GM23248 (cell line): Measurements from ENCODE around the gene FSCN2. TPM values are rescaled to one million over a fixed set of nuclear protein-coding genes. Genes with fewer than 3 reads are reported as not detected.

Experiments used
- DNase-seq: peaks from one replicate; pipeline ENCODE4 v3.0.0-alpha.2; 2015
- H2AFZ ChIP-seq: fragments of 200-600 bp; sonication (generic); 2 replicates; pipeline ENCODE4 v1.6.1; 2016; ENCODE audit warnings: antibody characterized with exemption
- H3F3A ChIP-seq: fragments of 200-600 bp; sonication (generic); 2 replicates; pipeline ENCODE4 v1.6.1; 2016; ENCODE audit warnings: mild to moderate bottlenecking, antibody characterized with exemption, mixed run types; ENCODE audit not compliant: insufficient read depth
- H3K27ac ChIP-seq: fragments of 200-600 bp; sonication (generic); 2 replicates; pipeline ENCODE4 v1.5.1; 2016; ENCODE audit warnings: mild to moderate bottlenecking
- H3K27me3 ChIP-seq: fragments of 200-600 bp; sonication (generic); replicated peaks from 2 replicates; pipeline ENCODE4 v1.6.1; 2016; ENCODE audit warnings: mild to moderate bottlenecking; ENCODE audit not compliant: insufficient read depth
- H3K36me3 ChIP-seq: fragments of 200-600 bp; sonication (generic); 2 replicates; pipeline ENCODE4 v1.6.1; 2016; ENCODE audit warnings: low read depth, mild to moderate bottlenecking
- H3K4me1 ChIP-seq: fragments of 200-600 bp; sonication (generic); 2 replicates; pipeline ENCODE4 v1.6.1; 2016; ENCODE audit warnings: mild to moderate bottlenecking; ENCODE audit not compliant: insufficient read depth
- H3K4me2 ChIP-seq: fragments of 200-600 bp; sonication (generic); one replicate; pipeline ENCODE4 v1.6.1; 2016; ENCODE audit warnings: mild to moderate bottlenecking; ENCODE audit not compliant: unreplicated experiment
- H3K4me3 ChIP-seq: fragments of 200-600 bp; sonication (generic); 2 replicates; pipeline ENCODE4 v1.5.1; 2016; ENCODE audit warnings: mild to moderate bottlenecking
- H3K79me2 ChIP-seq: fragments of 200-600 bp; sonication (generic); 2 replicates; pipeline ENCODE4 v1.6.1; 2016; ENCODE audit warnings: mild to moderate bottlenecking; ENCODE audit not compliant: insufficient read depth
- H3K9ac ChIP-seq: fragments of 200-600 bp; sonication (generic); 2 replicates; pipeline ENCODE4 v1.6.1; 2016; ENCODE audit warnings: mild to moderate bottlenecking
- H3K9me2 ChIP-seq: fragments of 200-600 bp; sonication (generic); 2 replicates; pipeline ENCODE4 v1.6.1; 2016; ENCODE audit warnings: mixed run types, mild to moderate bottlenecking, moderate library complexity; ENCODE audit not compliant: insufficient read depth
- H3K9me3 ChIP-seq: fragments of 200-600 bp; sonication (generic); one replicate; pipeline ENCODE4 v1.6.1; 2017; ENCODE audit warnings: low read depth
- H4K20me1 ChIP-seq: fragments of 200-600 bp; sonication (generic); 2 replicates; pipeline ENCODE4 v1.6.0; 2016; ENCODE audit not compliant: insufficient read depth
- EZH2 ChIP-seq: fragments of 200-600 bp; sonication (generic); IDR thresholded peaks from 2 replicates; pipeline ENCODE4 v1.6.1; 2018; ENCODE audit warnings: antibody characterized with exemption, mild to moderate bottlenecking; ENCODE audit not compliant: insufficient read depth, poor library complexity, severe bottlenecking
- EZH2phosphoT487 ChIP-seq: fragments of 200-600 bp; sonication (generic); IDR thresholded peaks from 2 replicates; pipeline ENCODE4 v1.6.1; 2018; ENCODE audit warnings: antibody characterized with exemption, moderate library complexity, mild to moderate bottlenecking, low read depth; ENCODE audit not compliant: insufficient read depth
- WGBS, 2 experiments: methylation state at CpG; one replicate each; pipeline ENCODE4 v1.1.6; 2015 to 2017; ENCODE audit warnings: low lambda C conversion rate in 2 of 2, low coverage in 1 of 2; ENCODE audit errors: missing lambda C conversion rate in 2 of 2; 5-methylcytosine and 5-hydroxymethylcytosine counted together
- in situ Hi-C: fragments of 300-500 bp; cut with MboI; formaldehyde crosslinking; loops from 2 replicates; pipeline ENCODE4 v1.15.0; 2020
- polyA plus RNA-seq: library from polyadenylated mRNA; unstranded; fragments of >200 nt; fragmentation: Nextera tagmentation; extraction: Ambion mirVana; gene quantifications from 2 replicates; pipeline ENCODE4 v1.2.1, GENCODE V29; 2016
- total RNA-seq: library from RNA; depleted of rRNA; stranded (reverse); fragments of >200 nt; shearing (Covaris generic); gene quantifications from 2 replicates; pipeline ENCODE4 v1.2.3, GENCODE V29; 2014

Gene FSCN2
- total and polyA plus RNA-seq, 2 experiments from 2014 or later = 0.48 to 3.2 TPM

- H3K9me2 ChIP-seq = no peaks in the 10 kb centered on the region
- no peak for DNase-seq
- H3K27ac ChIP-seq = no peak overlapping the region
- peak overlapping the region; percentile 69 for H3K4me2 ChIP-seq
- no peak overlapping the region for H3K9ac ChIP-seq
- peak overlapping the region; percentile 64 for H3K4me3 ChIP-seq
- H3K79me2 ChIP-seq = no peaks in the 10 kb centered on the region
- TF ChIP-seq EZH2 (no peak), EZH2phosphoT487 (no peak)
- no peaks in the 10 kb centered on the region for H3K36me3 ChIP-seq
- in situ Hi-C loops = no loop called here
- H3F3A ChIP-seq = no peaks in the 10 kb centered on the region; the same call in 1 of the 2 replicates
- peak overlapping the region; percentile 83 for H2AFZ ChIP-seq
- no peaks in the 10 kb centered on the region for H4K20me1 ChIP-seq
- H3K4me1 ChIP-seq = no peaks in the 10 kb centered on the region
- H3K27me3 ChIP-seq = no peaks in the 10 kb centered on the region
- 22% methylated on average over 28 to 29 of the region's 32 CpGs for WGBS, 2 experiments
- no peaks in the 10 kb centered on the region for H3K9me3 ChIP-seq
Measured at GRCh38 chr17:81483862-81484194, 44.3 kb upstream of the FSCN2 start.

- Histone ChIP-seq H3K9me3 (no peaks in the 10 kb centered on the region), H4K20me1 (no peaks in the 10 kb centered on the region), H3K9me2 (no peaks in the 10 kb centered on the region), H3K4me2 (peak overlapping the region; percentile 85), H3K4me1 (no peaks in the 10 kb centered on the region), H3K9ac (peak overlapping the region; percentile 35), H3K4me3 (peak overlapping the region; percentile 64), H3K27ac (no peak overlapping the region), H3K79me2 (no peaks in the 10 kb centered on the region), H2AFZ (peak overlapping the region; percentile 83), H3F3A (no peaks in the 10 kb centered on the region; the same call in 1 of the 2 replicates), H3K36me3 (no peaks in the 10 kb centered on the region), H3K27me3 (no peaks in the 10 kb centered on the region)
- in situ Hi-C loops = no loop called here
- peak; percentile 91 for DNase-seq
- no peak for TF ChIP-seq EZH2
- no peak for TF ChIP-seq EZH2phosphoT487
- WGBS, 2 experiments = 2 to 3% methylated on average over 41 to 53 of the region's 60 CpGs
Measured at GRCh38 chr17:81484195-81484979, 43.8 kb upstream of the FSCN2 start.

GRCh38 chr17:81486199-81486810 is 41.9 kb upstream of the FSCN2 start:
- Histone ChIP-seq H3K79me2 (no peaks in the 10 kb centered on the region), H3F3A (no peaks in the 10 kb centered on the region; the same call in 1 of the 2 replicates), H3K9me2 (no peaks in the 10 kb centered on the region), H3K4me1 (no peaks in the 10 kb centered on the region), H3K9ac (no peak overlapping the region), H4K20me1 (no peaks in the 10 kb centered on the region), H3K36me3 (no peaks in the 10 kb centered on the region), H3K4me3 (no peak overlapping the region), H3K27me3 (no peaks in the 10 kb centered on the region), H2AFZ (no peak overlapping the region), H3K4me2 (no peak overlapping the region), H3K9me3 (no peaks in the 10 kb centered on the region), H3K27ac (no peak overlapping the region)
- WGBS, 2 experiments = 77 to 79% methylated on average over 17 of the region's 17 CpGs
- no peak for DNase-seq
- in situ Hi-C loops = no loop called here
- TF ChIP-seq EZH2phosphoT487 = no peak
- TF ChIP-seq EZH2 = no peak

- no peak overlapping the region for H3K27ac ChIP-seq
- H4K20me1 ChIP-seq = no peaks in the 10 kb centered on the region
- no peaks in the 10 kb centered on the region for H3K79me2 ChIP-seq
- peak overlapping the region; percentile 75 for H2AFZ ChIP-seq
- in situ Hi-C loops = no loop called here
- no peaks in the 10 kb centered on the region for H3K36me3 ChIP-seq
- TF ChIP-seq EZH2 (no peak), EZH2phosphoT487 (no peak)
- DNase-seq = no peak
- no peaks in the 10 kb centered on the region; the same call in 1 of the 2 replicates for H3F3A ChIP-seq
- H3K27me3 ChIP-seq = 0 out of 2 replicates have a peak, but pooled peaks cover 4% of the 10 kb centered on the region
- H3K4me3 ChIP-seq = 0 out of 2 replicates have a peak overlapping the region, but pooled peaks have one; percentile 73
- 73% methylated on average over 10 of the region's 10 CpGs for WGBS, 2 experiments
- H3K4me1 ChIP-seq = no peaks in the 10 kb centered on the region
- no peaks in the 10 kb centered on the region for H3K9me3 ChIP-seq
- H3K4me2 ChIP-seq = peak overlapping the region; percentile 76
- H3K9ac ChIP-seq = no peak overlapping the region; the same call in 1 of the 2 replicates
- H3K9me2 ChIP-seq = no peaks in the 10 kb centered on the region
Measured at GRCh38 chr17:81487089-81487486, 41.1 kb upstream of the FSCN2 start.
